HEK293 (cell line): ENCODE data around the gene PCLO.

ENCODE experiments used
- CTCF ChIA-PET: fragments of 350-600 bp; formaldehyde crosslinking; extraction: SDS; loops from one replicate; lab custom pipeline; 2021; ENCODE audit warnings: antibody characterized with exemption; lab: Yijun Ruan, JAX
- POLR2A ChIA-PET: fragments of 300-600 bp; formaldehyde crosslinking; extraction: SDS; loops from one replicate; lab custom pipeline; 2020; ENCODE audit warnings: antibody characterized with exemption, inconsistent platforms; lab: Yijun Ruan, JAX
- H3K27ac ChIP-seq: fragments of 200-500 bp; sonication (Bioruptor generic); 2 replicates; pipeline ENCODE4 v1.5.1; 2014; ENCODE audit warnings: low read depth, low read length, control low read depth, inconsistent platforms; ENCODE audit errors: extremely low read depth
- H3K36me3 ChIP-seq, 2 experiments: fragments of 200-500 bp in 1 of 2; sonication (Bioruptor generic) in 1 of 2; 1 replicate in 1 of 2; 2 replicates in 1 of 2; pipeline ENCODE4 v1.5.1; 2014 to 2017; ENCODE audit warnings: inconsistent platforms in 2 of 2, low read length in 2 of 2; ENCODE audit not compliant: control insufficient read depth in 2 of 2, insufficient read depth in 1 of 2
- H3K4me1 ChIP-seq: fragments of 200-500 bp; sonication (Bioruptor generic); 2 replicates; pipeline ENCODE4 v1.5.1; 2014; ENCODE audit warnings: mild to moderate bottlenecking, low read length, inconsistent platforms; ENCODE audit not compliant: control insufficient read depth, insufficient read depth
- H3K4me3 ChIP-seq: 2 replicates; pipeline ENCODE4 v1.5.1; 2011; ENCODE audit warnings: low read depth, mild to moderate bottlenecking, control low read depth, low read length, moderate library complexity
- H3K9me3 ChIP-seq: fragments of 200-500 bp; sonication (Bioruptor generic); 2 replicates; pipeline ENCODE4 v1.5.1; 2014; ENCODE audit warnings: low read depth, low read length, inconsistent platforms; ENCODE audit not compliant: control insufficient read depth, insufficient read depth
- BCL11B ChIP-seq: fragments of 450-650 bp; formaldehyde crosslinking; IDR thresholded peaks from 2 replicates; pipeline ENCODE4 v1.5.1; 2016; ENCODE audit warnings: low read depth, missing biosample characterization, missing genetic modification characterization
- KLF8 ChIP-seq: fragments of 450-650 bp; formaldehyde crosslinking; IDR thresholded peaks from 2 replicates; pipeline ENCODE4 v1.5.1; 2016; ENCODE audit warnings: missing biosample characterization, missing genetic modification characterization
- ZBTB48 ChIP-seq: fragments of 450-650 bp; formaldehyde crosslinking; IDR thresholded peaks from 2 replicates; pipeline ENCODE4 v1.5.1; 2016; ENCODE audit warnings: missing biosample characterization, missing genetic modification characterization
- ZNF112 ChIP-seq: fragments of 450-650 bp; formaldehyde crosslinking; IDR thresholded peaks from 2 replicates; pipeline ENCODE4 v1.5.0; 2017; ENCODE audit warnings: missing biosample characterization, missing genetic modification characterization
- ZNF302 ChIP-seq: fragments of 450-650 bp; formaldehyde crosslinking; IDR thresholded peaks from 2 replicates; pipeline ENCODE4 v1.5.1; 2016; ENCODE audit warnings: missing biosample characterization, missing genetic modification characterization, low read depth
- ZNF350 ChIP-seq: fragments of 450-650 bp; formaldehyde crosslinking; IDR thresholded peaks from 2 replicates; pipeline ENCODE4 v1.5.0; 2017; ENCODE audit warnings: missing biosample characterization, mild to moderate bottlenecking, missing genetic modification characterization
- ZNF555 ChIP-seq: fragments of 450-650 bp; formaldehyde crosslinking; conservative IDR thresholded peaks from 2 replicates; pipeline ENCODE4 v1.5.1; 2017; ENCODE audit warnings: missing biosample characterization, mild to moderate bottlenecking, missing genetic modification characterization, inconsistent platforms
- ZNF560 ChIP-seq: fragments of 450-650 bp; formaldehyde crosslinking; IDR thresholded peaks from 2 replicates; pipeline ENCODE4 v1.5.1; 2017; ENCODE audit warnings: missing biosample characterization, missing genetic modification characterization, borderline replicate concordance
- ZNF585B ChIP-seq: fragments of 450-650 bp; formaldehyde crosslinking; IDR thresholded peaks from 2 replicates; pipeline ENCODE4 v1.5.1; 2016; ENCODE audit warnings: missing biosample characterization, missing genetic modification characterization
- ZNF830 ChIP-seq: fragments of 450-650 bp; IDR thresholded peaks from 2 replicates; pipeline ENCODE4 v1.5.0; 2018; ENCODE audit warnings: missing biosample characterization, missing genetic modification characterization, low read depth, mild to moderate bottlenecking, moderate library complexity
- TF ChIP-seq, protein P1 (sequence below): fragments of 450-650 bp; formaldehyde crosslinking; IDR thresholded peaks from 2 replicates; pipeline ENCODE4 v1.5.1; 2016; ENCODE audit warnings: missing biosample characterization, missing genetic modification characterization
- TF ChIP-seq, protein P2 (sequence below): fragments of 450-650 bp; formaldehyde crosslinking; IDR thresholded peaks from 2 replicates; pipeline ENCODE4 v1.5.1; 2016; ENCODE audit warnings: missing biosample characterization, missing genetic modification characterization
- TF ChIP-seq, protein P3 (sequence below): fragments of 450-650 bp; formaldehyde crosslinking; IDR thresholded peaks from 2 replicates; pipeline ENCODE4 v1.5.1; 2017; ENCODE audit warnings: missing biosample characterization, missing genetic modification characterization

Gene PCLO

DNA sequence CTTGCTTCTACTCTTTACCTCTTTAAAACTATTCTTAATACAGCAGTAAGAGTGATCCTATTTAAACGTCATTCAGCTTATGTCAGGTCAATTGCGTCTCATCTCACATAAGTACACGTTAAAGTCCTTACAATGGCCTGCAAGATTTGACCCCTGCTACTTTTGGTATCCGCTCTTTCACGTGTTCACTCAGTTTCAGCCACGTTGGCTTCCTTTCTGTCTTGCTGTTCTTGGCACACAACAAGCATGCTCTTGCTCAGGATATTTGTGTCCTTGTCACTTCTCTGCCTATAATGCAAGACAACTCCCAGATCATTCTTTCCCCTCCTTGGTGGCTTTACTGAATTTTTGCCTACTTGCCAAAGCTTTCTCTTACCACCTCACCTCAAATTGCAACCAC is 296.8 kb downstream of the PCLO start:
- H3K9me3 ChIP-seq, result no peaks in the 10 kb centered on the region
- ChIA-PET POLR2A (no interaction called here), CTCF (interaction anchor here (0.6 to 1.0 kb wide), 2 partner anchors 12 to 529 kb away, joined by 3 read pairs; no protein-coding TSS in a partner anchor)
- no peaks in the 10 kb centered on the region for H3K36me3 ChIP-seq
- no peaks in the 10 kb centered on the region for H3K4me1 ChIP-seq
- no peak overlapping the region for H3K4me3 ChIP-seq
- TF ChIP-seq KLF8 (tag by site-specific recombination) (no peak), ZNF555 (tag by site-specific recombination) (no peak)
- no peak overlapping the region for H3K27ac ChIP-seq

DNA sequence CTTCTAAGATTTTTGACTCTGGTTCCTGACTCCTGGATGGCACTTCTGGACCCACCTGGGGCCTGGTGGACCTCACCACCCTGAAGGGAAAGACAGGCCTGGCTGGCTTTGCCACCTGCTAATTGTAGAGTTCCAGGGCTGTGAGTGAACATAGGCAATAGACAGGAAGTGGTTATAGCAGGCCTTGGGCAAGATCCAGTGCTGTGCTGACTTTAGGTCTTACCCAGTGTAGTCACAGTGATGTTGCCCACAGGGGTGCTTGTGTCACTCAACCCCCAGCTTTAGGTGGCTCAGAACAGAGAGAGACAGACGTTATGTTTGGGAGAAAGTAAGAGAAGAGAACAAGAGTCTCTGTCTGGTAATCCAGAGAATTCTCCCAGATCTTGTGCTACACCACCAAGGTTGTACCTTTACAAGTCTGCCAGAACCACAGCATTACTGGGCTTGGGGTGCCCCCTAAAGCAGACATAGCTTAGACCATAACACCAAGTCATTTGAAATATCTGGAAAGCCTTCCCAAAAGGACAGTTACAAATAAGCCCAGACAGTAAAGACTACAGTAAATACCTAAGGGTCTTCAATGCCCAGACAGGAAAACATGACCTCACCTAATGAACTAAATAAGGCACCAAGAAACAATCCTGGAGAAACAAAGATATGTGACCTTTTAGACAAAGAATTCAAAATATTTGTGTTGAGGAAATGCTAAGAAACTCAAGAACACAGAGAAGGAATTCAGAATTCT is 303.4 kb downstream of the PCLO start:
- ChIA-PET CTCF (interaction anchor here (0.7 to 1.0 kb wide), 2 partner anchors 17 to 49 kb away, joined by 3 to 4 read pairs; no protein-coding TSS in a partner anchor), POLR2A (no interaction called here)
- no peak for TF ChIP-seq ZNF302 (tag by site-specific recombination)
- Histone ChIP-seq H3K27ac (no peak overlapping the region), H3K36me3 (no peaks in the 10 kb centered on the region), H3K4me1 (no peaks in the 10 kb centered on the region), H3K9me3 (no peaks in the 10 kb centered on the region), H3K4me3 (no peak overlapping the region)

DNA sequence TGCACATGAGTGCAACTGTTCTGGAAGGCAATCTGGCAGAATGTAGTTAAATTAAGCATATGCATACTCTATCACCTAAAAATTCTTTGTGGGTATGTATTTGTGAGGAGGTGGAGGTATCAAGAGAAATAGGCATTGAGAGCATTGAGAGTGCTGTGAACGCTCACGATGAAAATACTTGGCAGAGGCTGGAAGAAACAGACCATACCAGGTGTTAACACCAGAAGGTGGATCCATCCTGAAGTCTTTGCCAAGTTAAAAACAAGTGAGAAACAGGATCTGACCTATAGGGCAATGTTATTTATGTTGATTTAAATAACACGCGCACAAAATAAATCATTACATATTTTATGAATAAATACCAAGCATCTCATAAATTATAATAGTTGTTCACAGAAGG is 311.6 kb downstream of the PCLO start:
- Histone ChIP-seq H3K36me3 (no peaks in the 10 kb centered on the region), H3K4me3 (no peak overlapping the region)
- CTCF ChIA-PET, result no interaction called here
- TF ChIP-seq ZNF350 (tag by site-specific recombination), result no peak
- TF ChIP-seq ZNF555 (tag by site-specific recombination), result no peak
- TF ChIP-seq, protein P1, sequence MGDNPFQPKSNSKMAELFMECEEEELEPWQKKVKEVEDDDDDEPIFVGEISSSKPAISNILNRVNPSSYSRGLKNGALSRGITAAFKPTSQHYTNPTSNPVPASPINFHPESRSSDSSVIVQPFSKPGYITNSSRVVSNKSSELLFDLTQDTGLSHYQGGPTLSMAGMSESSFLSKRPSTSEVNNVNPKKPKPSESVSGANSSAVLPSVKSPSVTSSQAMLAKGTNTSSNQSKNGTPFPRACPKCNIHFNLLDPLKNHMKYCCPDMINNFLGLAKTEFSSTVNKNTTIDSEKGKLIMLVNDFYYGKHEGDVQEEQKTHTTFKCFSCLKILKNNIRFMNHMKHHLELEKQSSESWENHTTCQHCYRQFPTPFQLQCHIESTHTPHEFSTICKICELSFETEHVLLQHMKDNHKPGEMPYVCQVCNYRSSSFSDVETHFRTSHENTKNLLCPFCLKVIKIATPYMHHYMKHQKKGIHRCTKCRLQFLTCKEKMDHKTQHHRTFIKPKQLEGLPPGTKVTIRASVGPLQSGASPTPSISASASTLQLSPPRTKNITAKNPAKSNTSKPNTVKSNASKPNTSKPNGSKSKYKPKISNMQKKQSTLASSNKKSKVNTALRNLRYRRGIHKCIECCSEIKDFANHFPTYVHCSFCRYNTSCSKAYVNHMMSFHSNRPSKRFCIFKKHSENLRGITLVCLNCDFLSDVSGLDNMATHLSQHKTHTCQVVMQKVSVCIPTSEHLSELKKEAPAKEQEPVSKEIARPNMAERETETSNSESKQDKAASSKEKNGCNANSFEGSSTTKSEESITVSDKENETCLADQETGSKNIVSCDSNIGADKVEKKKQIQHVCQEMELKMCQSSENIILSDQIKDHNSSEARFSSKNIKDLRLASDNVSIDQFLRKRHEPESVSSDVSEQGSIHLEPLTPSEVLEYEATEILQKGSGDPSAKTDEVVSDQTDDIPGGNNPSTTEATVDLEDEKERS (tag by site-specific recombination), result no peak
- TF ChIP-seq ZNF830 (tag by site-specific recombination), result no peak
- no peak for TF ChIP-seq BCL11B (tag by site-specific recombination)
- TF ChIP-seq ZNF112 (tag by site-specific recombination), result no peak
- TF ChIP-seq ZBTB48, result no peak
- TF ChIP-seq, protein P2, sequence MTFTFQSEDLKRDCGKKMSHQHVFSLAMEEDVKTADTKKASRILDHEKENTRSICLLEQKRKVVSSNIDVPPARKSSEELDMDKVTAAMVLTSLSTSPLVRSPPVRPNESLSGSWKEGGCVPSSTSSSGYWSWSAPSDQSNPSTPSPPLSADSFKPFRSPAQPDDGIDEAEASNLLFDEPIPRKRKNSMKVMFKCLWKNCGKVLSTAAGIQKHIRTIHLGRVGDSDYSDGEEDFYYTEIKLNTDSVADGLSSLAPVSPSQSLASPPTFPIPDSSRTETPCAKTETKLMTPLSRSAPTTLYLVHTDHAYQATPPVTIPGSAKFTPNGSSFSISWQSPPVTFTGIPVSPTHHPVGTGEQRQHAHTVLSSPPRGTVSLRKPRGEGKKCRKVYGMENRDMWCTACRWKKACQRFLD (tag by site-specific recombination), result no peak
- TF ChIP-seq, protein P3, sequence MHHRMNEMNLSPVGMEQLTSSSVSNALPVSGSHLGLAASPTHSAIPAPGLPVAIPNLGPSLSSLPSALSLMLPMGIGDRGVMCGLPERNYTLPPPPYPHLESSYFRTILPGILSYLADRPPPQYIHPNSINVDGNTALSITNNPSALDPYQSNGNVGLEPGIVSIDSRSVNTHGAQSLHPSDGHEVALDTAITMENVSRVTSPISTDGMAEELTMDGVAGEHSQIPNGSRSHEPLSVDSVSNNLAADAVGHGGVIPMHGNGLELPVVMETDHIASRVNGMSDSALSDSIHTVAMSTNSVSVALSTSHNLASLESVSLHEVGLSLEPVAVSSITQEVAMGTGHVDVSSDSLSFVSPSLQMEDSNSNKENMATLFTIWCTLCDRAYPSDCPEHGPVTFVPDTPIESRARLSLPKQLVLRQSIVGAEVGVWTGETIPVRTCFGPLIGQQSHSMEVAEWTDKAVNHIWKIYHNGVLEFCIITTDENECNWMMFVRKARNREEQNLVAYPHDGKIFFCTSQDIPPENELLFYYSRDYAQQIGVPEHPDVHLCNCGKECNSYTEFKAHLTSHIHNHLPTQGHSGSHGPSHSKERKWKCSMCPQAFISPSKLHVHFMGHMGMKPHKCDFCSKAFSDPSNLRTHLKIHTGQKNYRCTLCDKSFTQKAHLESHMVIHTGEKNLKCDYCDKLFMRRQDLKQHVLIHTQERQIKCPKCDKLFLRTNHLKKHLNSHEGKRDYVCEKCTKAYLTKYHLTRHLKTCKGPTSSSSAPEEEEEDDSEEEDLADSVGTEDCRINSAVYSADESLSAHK (tag by site-specific recombination), result no peak
- no peak for TF ChIP-seq ZNF585B
- TF ChIP-seq ZNF560 (tag by site-specific recombination), result no peak
- TF ChIP-seq, all 188 proteins: peak for 0
- POLR2A ChIA-PET, result no interaction called here
- Histone ChIP-seq H3K27ac (no peak overlapping the region), H3K9me3 (no peaks in the 10 kb centered on the region), H3K4me1 (no peaks in the 10 kb centered on the region)
